Glutamatergic neuron (in vitro differentiated cells): ENCODE results near the gene SFXN2. TPM values are rescaled to one million over a fixed set of nuclear protein-coding genes. Genes with fewer than 3 reads are reported as not detected.

Experiments
- DNase-seq: peaks from one replicate; pipeline ENCODE4 v3.0.0; 2022
- H3K27ac Mint-ChIP-seq: one replicate; pipeline ENCODE4 v1.8.0; 2020; ENCODE audit warnings: mild to moderate bottlenecking, mixed read lengths, inconsistent platforms; ENCODE audit not compliant: unreplicated experiment
- H3K27me3 Mint-ChIP-seq: one replicate; pipeline ENCODE4 v1.8.0; 2020; ENCODE audit warnings: mild to moderate bottlenecking, moderate library complexity, mixed read lengths, inconsistent platforms; ENCODE audit not compliant: unreplicated experiment
- H3K36me3 Mint-ChIP-seq: one replicate; pipeline ENCODE4 v1.8.0; 2020; ENCODE audit warnings: mild to moderate bottlenecking, mixed read lengths, inconsistent platforms; ENCODE audit not compliant: unreplicated experiment
- H3K4me1 Mint-ChIP-seq: one replicate; pipeline ENCODE4 v1.8.0; 2020; ENCODE audit warnings: mild to moderate bottlenecking, low read depth, mixed read lengths, inconsistent platforms; ENCODE audit not compliant: unreplicated experiment
- H3K4me3 Mint-ChIP-seq: one replicate; pipeline ENCODE4 v1.8.0; 2020; ENCODE audit warnings: mild to moderate bottlenecking, mixed read lengths, inconsistent platforms; ENCODE audit not compliant: unreplicated experiment
- H3K9me3 Mint-ChIP-seq: one replicate; pipeline ENCODE4 v1.8.0; 2020; ENCODE audit warnings: mild to moderate bottlenecking, moderate library complexity, mixed read lengths, inconsistent platforms; ENCODE audit not compliant: unreplicated experiment
- total RNA-seq: library from RNA; stranded (reverse); fragmentation: NEBNext Ultra II Directional; extraction: Animal tissue kit (Norgen Biotek cat#: 25700); gene quantifications from one replicate; pipeline ENCODE4 v1.2.1, GENCODE V29; 2021; ENCODE audit not compliant: unreplicated experiment
- TF ChIP-seq, protein P1 (sequence below): fragments of 200-600 bp; sonication (generic); IDR thresholded peaks from one replicate; pipeline ENCODE4 v1.5.0; 2021; ENCODE audit not compliant: partially characterized antibody, unreplicated experiment

Gene SFXN2
- total RNA-seq, 1 donor from 2014 or later: 5.4 TPM

GRCh38 chr10:102679596-102679995 lies 34.8 kb upstream of the SFXN2 start:
- no peak for DNase-seq
- TF ChIP-seq, protein P1, sequence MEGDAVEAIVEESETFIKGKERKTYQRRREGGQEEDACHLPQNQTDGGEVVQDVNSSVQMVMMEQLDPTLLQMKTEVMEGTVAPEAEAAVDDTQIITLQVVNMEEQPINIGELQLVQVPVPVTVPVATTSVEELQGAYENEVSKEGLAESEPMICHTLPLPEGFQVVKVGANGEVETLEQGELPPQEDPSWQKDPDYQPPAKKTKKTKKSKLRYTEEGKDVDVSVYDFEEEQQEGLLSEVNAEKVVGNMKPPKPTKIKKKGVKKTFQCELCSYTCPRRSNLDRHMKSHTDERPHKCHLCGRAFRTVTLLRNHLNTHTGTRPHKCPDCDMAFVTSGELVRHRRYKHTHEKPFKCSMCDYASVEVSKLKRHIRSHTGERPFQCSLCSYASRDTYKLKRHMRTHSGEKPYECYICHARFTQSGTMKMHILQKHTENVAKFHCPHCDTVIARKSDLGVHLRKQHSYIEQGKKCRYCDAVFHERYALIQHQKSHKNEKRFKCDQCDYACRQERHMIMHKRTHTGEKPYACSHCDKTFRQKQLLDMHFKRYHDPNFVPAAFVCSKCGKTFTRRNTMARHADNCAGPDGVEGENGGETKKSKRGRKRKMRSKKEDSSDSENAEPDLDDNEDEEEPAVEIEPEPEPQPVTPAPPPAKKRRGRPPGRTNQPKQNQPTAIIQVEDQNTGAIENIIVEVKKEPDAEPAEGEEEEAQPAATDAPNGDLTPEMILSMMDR: no peak
- Mint-ChIP-seq H3K9me3 (peaks cover 9% of the 10 kb centered on the region), H3K4me3 (no peak overlapping the region), H3K36me3 (peaks cover 6% of the 10 kb centered on the region), H3K27ac (peak overlapping the region; percentile 86), H3K27me3 (peaks cover 4% of the 10 kb centered on the region), H3K4me1 (peaks cover 40% of the 10 kb centered on the region)

- Mint-ChIP-seq H3K4me3 (no peak overlapping the region), H3K4me1 (peaks cover 20% of the 10 kb centered on the region), H3K36me3 (peaks cover 6% of the 10 kb centered on the region), H3K27ac (no peak overlapping the region), H3K9me3 (peaks cover 4% of the 10 kb centered on the region), H3K27me3 (no peaks in the 10 kb centered on the region)
- DNase-seq: no peak
- TF ChIP-seq, protein P1: no peak
Measured at GRCh38 chr10:102681696-102682095, 32.7 kb upstream of the SFXN2 start.

DNA sequence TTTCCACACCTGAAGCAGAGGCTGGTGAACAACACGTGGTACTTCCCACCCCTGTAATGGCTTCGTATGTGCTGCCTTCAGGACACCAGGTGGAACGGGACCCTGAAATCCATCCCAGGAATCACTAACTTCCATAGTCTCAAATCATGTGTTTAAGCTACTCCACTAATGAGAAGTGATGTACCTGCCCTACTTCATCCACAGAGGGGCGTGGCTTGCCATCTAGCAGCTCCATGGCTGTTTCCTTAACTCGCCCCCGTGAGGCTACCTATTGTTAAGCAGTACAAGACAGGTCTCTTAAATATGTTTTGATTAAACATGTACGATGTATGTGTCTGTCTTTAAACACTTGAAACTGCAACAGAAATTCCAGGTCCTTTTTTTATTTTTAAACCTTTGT lies 32.0 kb upstream of the SFXN2 start:
- H3K4me3 Mint-ChIP-seq: no peak overlapping the region
- H3K4me1 Mint-ChIP-seq: peaks cover 12% of the 10 kb centered on the region
- H3K27me3 Mint-ChIP-seq: no peaks in the 10 kb centered on the region
- no peak overlapping the region for H3K27ac Mint-ChIP-seq
- H3K9me3 Mint-ChIP-seq: peaks cover 4% of the 10 kb centered on the region
- no peak for DNase-seq
- TF ChIP-seq, protein P1: no peak
- H3K36me3 Mint-ChIP-seq: peaks cover 6% of the 10 kb centered on the region

DNA sequence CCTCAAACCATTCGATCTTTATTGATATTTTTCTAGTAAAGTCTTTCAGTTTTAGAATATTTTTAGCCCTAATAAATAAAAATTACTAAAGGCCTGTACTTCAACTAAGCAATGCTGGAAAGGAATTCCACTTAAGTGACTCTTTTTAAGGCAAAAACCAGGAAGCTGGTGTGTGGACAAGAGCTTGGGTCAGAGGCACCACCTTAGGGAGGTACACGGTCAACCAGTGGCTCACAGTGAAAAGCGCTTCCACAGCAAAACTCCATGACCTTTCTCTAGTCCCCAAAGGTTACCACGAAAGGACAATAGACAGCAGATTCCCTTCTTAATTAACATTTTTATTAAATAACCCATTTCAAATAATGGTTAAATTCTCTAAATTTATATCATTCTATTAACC lies 31.5 kb upstream of the SFXN2 start:
- H3K4me1 Mint-ChIP-seq: peaks cover 7% of the 10 kb centered on the region
- no peak overlapping the region for H3K4me3 Mint-ChIP-seq
- peaks cover 3% of the 10 kb centered on the region for H3K9me3 Mint-ChIP-seq
- H3K27ac Mint-ChIP-seq: no peak overlapping the region
- peaks cover 6% of the 10 kb centered on the region for H3K36me3 Mint-ChIP-seq
- TF ChIP-seq, protein P1: no peak
- H3K27me3 Mint-ChIP-seq: no peaks in the 10 kb centered on the region
- DNase-seq: no peak

GRCh38 chr10:102683736-102684135 lies 30.7 kb upstream of the SFXN2 start:
- H3K36me3 Mint-ChIP-seq: peaks cover 6% of the 10 kb centered on the region
- peaks cover 2% of the 10 kb centered on the region for H3K9me3 Mint-ChIP-seq
- no peak overlapping the region for H3K27ac Mint-ChIP-seq
- H3K4me1 Mint-ChIP-seq: peaks cover 4% of the 10 kb centered on the region
- no peaks in the 10 kb centered on the region for H3K27me3 Mint-ChIP-seq
- DNase-seq: no peak
- H3K4me3 Mint-ChIP-seq: no peak overlapping the region
- TF ChIP-seq, protein P1: no peak
